Measurements from ENCODE around the gene OR10V1. TPM values are rescaled to one million over a fixed set of nuclear protein-coding genes. Genes with fewer than 3 reads are reported as not detected.

Gene OR10V1
- total and polyA plus RNA-seq, 2 of the 4 experiments (the other 2 are of a cell fraction) = not detected

- no peak overlapping the region for H2AFZ ChIP-seq (replicated peaks; ENCODE audit: low read length, poor library complexity)
- no peak overlapping the region for H4K5ac ChIP-seq (ENCODE audit: low read depth, low read length)
- no TSS peak for BruUV-seq (replicated peaks)
- no peaks in the 10 kb centered on the region for H3K4me1 ChIP-seq (ENCODE audit: control insufficient read depth, insufficient read depth, low read length)
- H3K23ac ChIP-seq (ENCODE audit: low read depth, low read length) = no peak overlapping the region
- H3K27me3 ChIP-seq (ENCODE audit: control insufficient read depth, insufficient read depth, low read length) = no peaks in the 10 kb centered on the region
- H3K18ac ChIP-seq (ENCODE audit: low read depth, low read length) = no peak overlapping the region
- in situ Hi-C loops (cut with MboI; ENCODE audit: low sequenced_read_pairs) (no loop called here), intact Hi-C loops (cut with micrococcal nuclease) (no loop called here), dilution Hi-C loops (cut with HindIII; ENCODE audit: low sequenced_read_pairs, unreplicated experiment) (no loop called here)
- no peak overlapping the region for H3K4me2 ChIP-seq (ENCODE audit: low read depth, low read length)
- no peak overlapping the region for H3K4me3 ChIP-seq (ENCODE audit: insufficient read depth, low read depth, low read length)
- no peak for ATAC-seq (ENCODE audit: low read depth)
- DNase-seq = no peak
- no peaks in the 10 kb centered on the region for H3K9me3 ChIP-seq (ENCODE audit: control insufficient read depth, insufficient read depth, low read length)
- H2AK5ac ChIP-seq (ENCODE audit: low read depth, low read length) = no peak overlapping the region
- TF ChIP-seq MXI1 (IDR thresholded peaks at IDR 0.05; ENCODE audit: borderline replicate concordance, low read depth, low read length) (no peak), SMC3 (IDR thresholded peaks at IDR 0.05; ENCODE audit: low read depth, low read length) (no peak), MAFK (IDR thresholded peaks at IDR 0.05; ENCODE audit: low read depth, low read length) (no peak), RAD21 (IDR thresholded peaks at IDR 0.05; ENCODE audit: low read length) (no peak), RCOR1 (IDR thresholded peaks at IDR 0.05; ENCODE audit: insufficient replicate concordance, low read length) (no peak), CEBPB (IDR thresholded peaks at IDR 0.05; ENCODE audit: low read depth, low read length) (no peak), CHD1 (IDR thresholded peaks at IDR 0.05; ENCODE audit: low read depth, low read length) (no peak), BHLHE40 (IDR thresholded peaks at IDR 0.05; ENCODE audit: low read depth, low read length) (no peak), CTCF (conservative IDR thresholded peaks at IDR 0.05; ENCODE audit: low read depth, low read length) (no peak)
- H4K91ac ChIP-seq (ENCODE audit: insufficient read depth, low read depth, low read length) = no peak overlapping the region
- no peaks in the 10 kb centered on the region for H3K36me3 ChIP-seq (ENCODE audit: control insufficient read depth, insufficient read depth, low read length)
- no peak overlapping the region for H3K14ac ChIP-seq (replicated peaks; ENCODE audit: low read depth, low read length)
- ChIA-PET CTCF (no interaction called here), POLR2A (ENCODE audit: unreplicated experiment) (no interaction called here)
- H2BK120ac ChIP-seq (ENCODE audit: low read depth, low read length) = no peak overlapping the region
- H3K9ac ChIP-seq (ENCODE audit: low read depth, low read length) = no peak overlapping the region
- H2AK9ac ChIP-seq (replicated peaks; ENCODE audit: low read depth, low read length, poor library complexity) = no peak overlapping the region
- H4K20me1 ChIP-seq (ENCODE audit: insufficient read depth, low read length) = peaks cover 10% of the 10 kb centered on the region; the same call in 1 of the 2 replicates
- H4K8ac ChIP-seq (ENCODE audit: low read depth in 2 of 2, low read length in 2 of 2) = no peak overlapping the region
- no peak overlapping the region for H2BK20ac ChIP-seq (ENCODE audit: low read depth, low read length)
- H3K79me1 ChIP-seq (ENCODE audit: low read depth in 1 of 2, low read length in 2 of 2) = peaks cover 0 to 21% of the 10 kb centered on the region in 2 experiments; a peak in 3 of 4 replicates
- H3K4ac ChIP-seq (ENCODE audit: low read depth, low read length) = no peak overlapping the region
- H3K56ac ChIP-seq (ENCODE audit: extremely low read depth, insufficient read depth, low read length) = no peak overlapping the region
- no peaks in the 10 kb centered on the region for H3K9me1 ChIP-seq (ENCODE audit: insufficient read depth, low read length)
- no peak overlapping the region for H2BK15ac ChIP-seq (ENCODE audit: low read depth, low read length)
- H2BK5ac ChIP-seq (ENCODE audit: low read depth, low read length, poor library complexity, severe bottlenecking) = no peak overlapping the region
- H3K27ac ChIP-seq (ENCODE audit: insufficient read depth, low read length) = no peak overlapping the region
- WGBS, 2 experiments (ENCODE audit: extremely low coverage in 2 of 2, insufficient read length in 1 of 2) = 83% methylated on average over 1 of the region's 6 CpGs; no CpG with 5 or more reads in 1 of the 2 experiments
Measured at GRCh38 chr11:59761993-59762392, 48.3 kb upstream of the OR10V1 start.
